Measurements from ENCODE around the gene NCS1.

GRCh38 chr9:130195638-130196037, 23.4 kb downstream of the NCS1 start:
- TF ChIP-seq CTCF (tag by site-specific recombination; IDR thresholded peaks at IDR 0.05): no peak
- TF ChIP-seq ZNF10 (tag by site-specific recombination; IDR thresholded peaks at IDR 0.05): no peak
- TF ChIP-seq ZNF645 (tag by site-specific recombination; IDR thresholded peaks at IDR 0.05): no peak
